Measurements from ENCODE around the gene ZNF318. TPM values are rescaled to one million over a fixed set of nuclear protein-coding genes. Genes with fewer than 3 reads are reported as not detected.
"Not testable (repeated sequence)": the region's sequence is repeated elsewhere in the genome, so short reads cannot be mapped to it uniquely, and the experiment has no call there.

Gene ZNF318
- total and polyA plus RNA-seq, 11 donors: 7.3 to 15.7 (median 13.9) TPM

DNA sequence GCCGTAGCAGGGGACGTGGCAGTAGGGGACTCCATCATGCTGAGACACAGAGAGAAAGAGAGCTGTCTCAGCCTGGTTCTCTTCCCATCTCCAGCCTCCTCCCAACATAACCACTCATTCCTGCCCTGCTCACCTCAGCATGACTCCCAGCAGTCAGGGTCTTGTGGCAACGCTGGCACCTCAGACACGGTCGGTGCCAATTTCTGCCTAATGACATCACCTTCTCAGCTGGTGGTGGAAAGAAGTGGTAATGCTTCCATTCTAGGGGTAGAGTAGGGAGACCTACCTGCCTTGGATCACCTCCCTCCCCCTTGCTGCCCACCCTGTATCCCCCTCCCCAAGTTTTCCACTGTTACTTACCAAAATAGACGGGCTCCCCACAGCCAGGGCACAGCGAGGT, 63.4 kb downstream of the ZNF318 start:
- TF ChIP-seq, protein P1, sequence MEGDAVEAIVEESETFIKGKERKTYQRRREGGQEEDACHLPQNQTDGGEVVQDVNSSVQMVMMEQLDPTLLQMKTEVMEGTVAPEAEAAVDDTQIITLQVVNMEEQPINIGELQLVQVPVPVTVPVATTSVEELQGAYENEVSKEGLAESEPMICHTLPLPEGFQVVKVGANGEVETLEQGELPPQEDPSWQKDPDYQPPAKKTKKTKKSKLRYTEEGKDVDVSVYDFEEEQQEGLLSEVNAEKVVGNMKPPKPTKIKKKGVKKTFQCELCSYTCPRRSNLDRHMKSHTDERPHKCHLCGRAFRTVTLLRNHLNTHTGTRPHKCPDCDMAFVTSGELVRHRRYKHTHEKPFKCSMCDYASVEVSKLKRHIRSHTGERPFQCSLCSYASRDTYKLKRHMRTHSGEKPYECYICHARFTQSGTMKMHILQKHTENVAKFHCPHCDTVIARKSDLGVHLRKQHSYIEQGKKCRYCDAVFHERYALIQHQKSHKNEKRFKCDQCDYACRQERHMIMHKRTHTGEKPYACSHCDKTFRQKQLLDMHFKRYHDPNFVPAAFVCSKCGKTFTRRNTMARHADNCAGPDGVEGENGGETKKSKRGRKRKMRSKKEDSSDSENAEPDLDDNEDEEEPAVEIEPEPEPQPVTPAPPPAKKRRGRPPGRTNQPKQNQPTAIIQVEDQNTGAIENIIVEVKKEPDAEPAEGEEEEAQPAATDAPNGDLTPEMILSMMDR (IDR thresholded peaks at IDR 0.05): no peak
- no peak for TF ChIP-seq POLR2A (IDR thresholded peaks at IDR 0.05)
- Histone ChIP-seq H3K27ac (peak overlapping the region in 6 of 12 donors; percentile 2 to 75 (median 48)), H3K4me3 (no peak overlapping the region), H3K9me3 (no peaks in the 10 kb centered on the region), H3K36me3 (no peaks in the 10 kb centered on the region), H3K27me3 (peaks cover 0 to 8% (median 0%) of the 10 kb centered on the region in 9 donors), H3K4me1 (peaks cover 0 to 31% (median 11%) of the 10 kb centered on the region in 12 donors)
- 73 to 83% (median 80%) methylated on average over 7 of the region's 7 CpGs for WGBS, 4 donors
- ATAC-seq: peak in 2 of 4 donors; percentile 57
- DNase-seq: no peak
- intact Hi-C loops (cut with DNase I): no loop called here

DNA sequence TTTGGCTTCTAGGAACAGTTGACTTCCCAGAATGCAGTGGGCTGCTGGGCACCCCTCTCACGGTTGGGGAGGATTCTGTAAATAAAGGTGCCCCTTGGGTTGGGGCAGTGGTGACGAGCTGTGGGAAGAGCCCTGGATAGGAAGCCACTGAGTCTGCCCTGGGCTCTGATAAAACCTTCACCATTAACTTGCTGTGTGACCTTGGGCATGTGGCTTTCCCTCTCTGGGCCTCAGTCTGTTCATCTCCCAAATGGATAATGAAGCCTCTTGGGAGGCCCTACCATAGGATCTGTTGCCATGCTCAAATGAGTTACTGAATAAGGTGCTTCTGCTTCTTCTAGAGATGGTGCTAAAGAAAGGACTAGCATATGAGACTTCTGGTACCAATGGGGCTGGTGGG, 64.6 kb downstream of the ZNF318 start:
- Histone ChIP-seq H3K36me3 (no peaks in the 10 kb centered on the region), H3K9me3 (no peaks in the 10 kb centered on the region), H3K4me1 (peaks cover 0 to 31% (median 11%) of the 10 kb centered on the region in 12 donors), H3K27me3 (peaks cover 0 to 8% (median 0%) of the 10 kb centered on the region in 9 donors), H3K4me3 (no peak overlapping the region), H3K27ac (no peak overlapping the region)
- 82 to 92% (median 89%) methylated on average over 2 of the region's 2 CpGs for WGBS, 4 donors
- intact Hi-C loops (cut with DNase I): no loop called here
- no peak for DNase-seq
- ATAC-seq: no peak
- TF ChIP-seq POLR2A (IDR thresholded peaks at IDR 0.05): no peak
- TF ChIP-seq, protein P1 (IDR thresholded peaks at IDR 0.05): no peak

DNA sequence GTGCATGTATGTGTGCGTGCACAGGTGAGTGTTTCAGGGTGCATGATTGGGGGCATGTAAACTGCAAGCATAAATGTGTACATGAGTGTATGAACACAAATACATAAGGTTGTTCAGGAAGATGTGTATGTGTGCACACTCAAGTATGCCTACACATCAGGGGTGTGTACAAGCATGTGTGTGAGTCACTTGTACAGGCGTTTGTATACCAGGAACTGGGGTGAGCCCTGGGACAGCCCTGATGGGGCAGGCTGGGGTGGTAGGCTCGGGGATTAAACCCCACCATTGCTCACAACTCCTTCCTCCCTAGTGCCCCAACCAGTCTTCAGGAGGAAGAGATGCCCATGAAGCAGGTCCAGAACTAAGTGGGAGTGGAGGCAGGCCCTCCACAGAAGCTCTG, 65.1 kb downstream of the ZNF318 start:
- Histone ChIP-seq H3K27ac (no peak overlapping the region), H3K27me3 (peaks cover 0 to 8% (median 0%) of the 10 kb centered on the region in 9 donors), H3K36me3 (no peaks in the 10 kb centered on the region), H3K4me3 (no peak overlapping the region), H3K4me1 (peaks cover 0 to 31% (median 11%) of the 10 kb centered on the region in 12 donors), H3K9me3 (no peaks in the 10 kb centered on the region)
- DNase-seq: no peak
- TF ChIP-seq, protein P1 (IDR thresholded peaks at IDR 0.05): no peak
- TF ChIP-seq POLR2A (IDR thresholded peaks at IDR 0.05): no peak
- 82 to 88% (median 84%) methylated on average over 3 of the region's 3 CpGs for WGBS, 4 donors
- intact Hi-C loops (cut with DNase I): no loop called here
- no peak for ATAC-seq

DNA sequence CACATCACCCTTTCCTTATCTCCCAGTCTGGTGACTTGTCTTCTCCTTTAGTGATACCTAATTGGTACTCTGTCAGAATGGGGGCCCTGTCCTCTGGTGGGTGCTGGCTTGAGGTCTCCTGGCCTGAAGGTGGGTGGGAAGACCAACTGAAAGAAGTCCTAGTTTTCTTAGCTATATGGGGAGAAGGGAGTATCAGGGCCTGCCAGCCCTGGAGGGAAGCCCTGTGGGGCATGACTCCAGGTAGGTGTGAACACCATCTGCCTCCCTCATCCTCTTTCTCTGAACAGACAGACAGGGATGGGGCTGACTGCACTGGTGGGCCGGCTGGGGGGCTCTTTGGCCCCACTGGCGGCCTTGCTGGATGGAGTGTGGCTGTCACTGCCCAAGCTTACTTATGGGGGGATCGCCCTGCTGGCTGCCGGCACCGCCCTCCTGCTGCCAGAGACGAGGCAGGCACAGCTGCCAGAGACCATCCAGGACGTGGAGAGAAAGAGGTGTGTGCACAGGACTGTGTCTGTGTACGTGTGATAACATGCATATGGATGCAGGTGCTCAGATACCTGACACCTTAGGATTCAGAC, 65.6 kb downstream of the ZNF318 start:
- intact Hi-C loops (cut with DNase I): no loop called here
- H3K27me3 ChIP-seq: peaks cover 0 to 6% (median 2%) of the 10 kb centered on the region in 9 donors
- H3K27ac ChIP-seq: no peak overlapping the region
- no peak for TF ChIP-seq POLR2A (IDR thresholded peaks at IDR 0.05)
- TF ChIP-seq, protein P1 (IDR thresholded peaks at IDR 0.05): no peak
- H3K4me3 ChIP-seq: no peak overlapping the region
- no peaks in the 10 kb centered on the region for H3K36me3 ChIP-seq
- H3K4me1 ChIP-seq: peaks cover 0 to 30% (median 10%) of the 10 kb centered on the region in 12 donors
- DNase-seq (no peak), ATAC-seq (no peak)
- H3K9me3 ChIP-seq: no peaks in the 10 kb centered on the region
- 81 to 88% (median 84%) methylated on average over 8 of the region's 8 CpGs for WGBS, 4 donors

DNA sequence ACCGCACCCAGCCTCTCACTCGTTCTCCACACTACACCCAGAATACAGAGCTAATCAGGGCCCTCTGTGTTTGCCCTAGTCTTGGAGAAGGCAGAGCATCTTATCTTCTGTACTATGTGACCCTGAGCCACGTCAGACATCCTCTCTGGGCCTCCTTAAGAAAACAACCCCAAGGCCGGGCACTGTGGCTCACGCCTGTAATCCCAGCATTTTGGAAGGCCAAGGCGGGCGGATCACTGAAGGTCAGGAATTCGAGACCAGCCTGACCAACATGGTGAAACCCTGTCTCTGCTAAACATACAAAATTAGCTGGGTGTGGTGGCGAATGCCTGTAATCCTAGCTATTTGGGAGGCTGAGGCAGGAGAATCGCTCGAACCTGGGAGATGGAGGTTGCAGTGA, 66.4 kb downstream of the ZNF318 start:
- peaks cover 0 to 11% (median 0%) of the 10 kb centered on the region in 9 donors for H3K27me3 ChIP-seq
- ATAC-seq: not testable (repeated sequence)
- 85 to 87% (median 87%) methylated on average over 11 of the region's 11 CpGs for WGBS, 4 donors

More for the DNA sequence above, 66.4 kb downstream of the ZNF318 start:
- H3K36me3 ChIP-seq; H3K27ac ChIP-seq; intact Hi-C loops (cut with DNase I); H3K4me3 ChIP-seq; H3K9me3 ChIP-seq; DNase-seq: not testable (repeated sequence)
- H3K4me1 ChIP-seq: peaks cover 0 to 25% (median 3%) of the 10 kb centered on the region in 12 donors

Measured in heart left ventricle (tissue), 16 donors.